HEK293T (cell line): ENCODE measurements around the gene EVC2.

Experiments
- FOXM1 ChIP-seq: fragments of 450-650 bp; IDR thresholded peaks from 2 replicates; pipeline ENCODE4 v1.6.1; 2017; ENCODE audit warnings: mild to moderate bottlenecking, borderline replicate concordance
- HDGF ChIP-seq: fragments of 450-650 bp; IDR thresholded peaks from 2 replicates; pipeline ENCODE4 v1.6.1; 2017; ENCODE audit warnings: antibody characterized with exemption, borderline replicate concordance
- NFRKB ChIP-seq: fragments of 450-650 bp; IDR thresholded peaks from 2 replicates; pipeline ENCODE4 v1.6.1; 2016; ENCODE audit warnings: mild to moderate bottlenecking, moderate library complexity
- SUZ12 ChIP-seq: fragments of 450-650 bp; IDR thresholded peaks from 2 replicates; pipeline ENCODE4 v1.6.1; 2016; ENCODE audit warnings: mild to moderate bottlenecking
- ZNF384 ChIP-seq: fragments of 450-650 bp; IDR thresholded peaks from 2 replicates; pipeline ENCODE4 v1.6.1; 2016

GRCh38 chr4:5618051-5618960 lies 90.1 kb downstream of the EVC2 start:
- TF ChIP-seq ZNF384 (no peak), HDGF (no peak), FOXM1 (no peak), NFRKB (no peak), SUZ12 (no peak)
